Right atrium auricular region (tissue), 2 donors: ENCODE results near the gene KRT72. TPM values are rescaled to one million over a fixed set of nuclear protein-coding genes. Genes with fewer than 3 reads are reported as not detected.

ENCODE experiments used
- DNase-seq: peaks from one replicate; pipeline ENCODE4 v3.0.0-alpha.2; 2019; ENCODE audit warnings: low spot score
- H3K27ac ChIP-seq, 2 donors: fragments of 200-600 bp; sonication (generic); 1 replicate in 1 of 2; 2 replicates in 1 of 2; pipeline ENCODE4 v1.5.1; 2016 to 2019
- H3K27me3 ChIP-seq, 2 donors: fragments of 200-600 bp; sonication (generic); one replicate each; pipeline versions ENCODE4 v1.5.1 to v1.6.0; 2017 to 2019
- H3K36me3 ChIP-seq: fragments of 200-600 bp; sonication (generic); one replicate; pipeline ENCODE4 v1.5.1; 2016
- H3K4me1 ChIP-seq, 2 donors: fragments of 200-600 bp; sonication (generic); one replicate each; pipeline versions ENCODE4 v1.5.1 to v1.6.0; 2017 to 2019
- H3K4me3 ChIP-seq, 2 donors: fragments of 200-600 bp; sonication (generic); 1 replicate in 1 of 2; 2 replicates in 1 of 2; pipeline ENCODE4 v1.5.1; 2017 to 2019; ENCODE audit warnings: mild to moderate bottlenecking in 1 of 2, moderate library complexity in 1 of 2
- H3K9me3 ChIP-seq, 2 donors: fragments of 200-600 bp; sonication (generic); one replicate each; pipeline ENCODE4 v1.5.1; 2019
- total RNA-seq, 2 donors: library from RNA; depleted of rRNA; stranded (reverse); fragments of >200 nt; gene quantifications; one replicate each; pipeline ENCODE4 v1.1.0, GENCODE V29; 2016
- TF ChIP-seq, protein P1 (sequence below), 2 donors: fragments of 200-600 bp; sonication (generic); IDR thresholded peaks; one replicate each; pipeline ENCODE4 v1.5.1; 2019; ENCODE audit warnings: antibody characterized with exemption in 2 of 2

KRT72 gene
- total RNA-seq, 2 donors from 2014 or later: not detected

DNA sequence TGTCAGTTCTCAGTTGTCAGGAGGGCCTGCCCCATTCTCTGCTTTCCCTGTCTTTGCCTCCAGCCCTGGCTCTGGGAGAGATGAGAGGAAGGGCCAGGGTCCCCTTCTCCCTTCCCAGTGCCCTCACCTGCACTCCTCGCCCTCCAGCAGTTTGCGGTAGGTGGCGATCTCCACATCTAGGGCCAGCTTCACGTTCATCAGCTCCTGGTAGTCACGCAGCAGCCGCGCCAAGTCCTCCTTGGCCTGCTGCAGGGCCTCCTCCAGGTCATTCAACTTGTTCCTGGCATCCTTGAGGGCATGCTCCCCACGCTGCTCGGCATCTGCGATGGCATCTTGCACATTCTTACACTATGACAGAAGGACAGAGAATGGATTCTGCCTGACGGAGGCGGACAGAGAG is 45.4 kb upstream of the KRT72 start:
- H3K9me3 ChIP-seq: no peaks in the 10 kb centered on the region
- DNase-seq: peak; percentile 16
- H3K36me3 ChIP-seq: no peaks in the 10 kb centered on the region
- no peak overlapping the region for H3K4me3 ChIP-seq
- H3K27me3 ChIP-seq: no peaks in the 10 kb centered on the region
- no peak overlapping the region for H3K27ac ChIP-seq
- TF ChIP-seq, protein P1, sequence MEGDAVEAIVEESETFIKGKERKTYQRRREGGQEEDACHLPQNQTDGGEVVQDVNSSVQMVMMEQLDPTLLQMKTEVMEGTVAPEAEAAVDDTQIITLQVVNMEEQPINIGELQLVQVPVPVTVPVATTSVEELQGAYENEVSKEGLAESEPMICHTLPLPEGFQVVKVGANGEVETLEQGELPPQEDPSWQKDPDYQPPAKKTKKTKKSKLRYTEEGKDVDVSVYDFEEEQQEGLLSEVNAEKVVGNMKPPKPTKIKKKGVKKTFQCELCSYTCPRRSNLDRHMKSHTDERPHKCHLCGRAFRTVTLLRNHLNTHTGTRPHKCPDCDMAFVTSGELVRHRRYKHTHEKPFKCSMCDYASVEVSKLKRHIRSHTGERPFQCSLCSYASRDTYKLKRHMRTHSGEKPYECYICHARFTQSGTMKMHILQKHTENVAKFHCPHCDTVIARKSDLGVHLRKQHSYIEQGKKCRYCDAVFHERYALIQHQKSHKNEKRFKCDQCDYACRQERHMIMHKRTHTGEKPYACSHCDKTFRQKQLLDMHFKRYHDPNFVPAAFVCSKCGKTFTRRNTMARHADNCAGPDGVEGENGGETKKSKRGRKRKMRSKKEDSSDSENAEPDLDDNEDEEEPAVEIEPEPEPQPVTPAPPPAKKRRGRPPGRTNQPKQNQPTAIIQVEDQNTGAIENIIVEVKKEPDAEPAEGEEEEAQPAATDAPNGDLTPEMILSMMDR (IDR thresholded peaks at IDR 0.05): no peak
- H3K4me1 ChIP-seq: no peaks in the 10 kb centered on the region

DNA sequence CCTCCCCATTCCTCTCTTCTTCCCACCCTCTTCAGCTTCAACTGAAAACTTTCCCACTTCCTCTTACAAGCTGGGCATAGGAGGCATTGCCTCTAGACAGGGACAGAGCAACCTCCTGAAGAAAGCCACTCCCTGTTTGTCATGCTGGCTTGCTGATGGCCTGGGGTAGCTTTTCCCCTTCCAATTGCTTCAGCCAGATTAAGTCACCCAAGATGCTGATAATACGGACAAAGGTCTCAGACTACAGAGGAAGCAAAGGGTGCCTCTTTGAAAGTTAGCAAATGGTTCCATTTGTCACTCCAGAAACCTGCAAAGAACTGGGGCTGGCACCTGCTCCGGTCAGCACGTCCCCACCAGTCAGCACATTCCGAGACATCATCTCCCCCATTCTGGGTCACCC is 44.7 kb upstream of the KRT72 start:
- Histone ChIP-seq H3K4me3 (no peak overlapping the region), H3K27ac (no peak overlapping the region), H3K36me3 (no peaks in the 10 kb centered on the region), H3K9me3 (no peaks in the 10 kb centered on the region), H3K4me1 (no peaks in the 10 kb centered on the region), H3K27me3 (no peaks in the 10 kb centered on the region)
- DNase-seq: peak; percentile 28
- TF ChIP-seq, protein P1 (IDR thresholded peaks at IDR 0.05): no peak

DNA sequence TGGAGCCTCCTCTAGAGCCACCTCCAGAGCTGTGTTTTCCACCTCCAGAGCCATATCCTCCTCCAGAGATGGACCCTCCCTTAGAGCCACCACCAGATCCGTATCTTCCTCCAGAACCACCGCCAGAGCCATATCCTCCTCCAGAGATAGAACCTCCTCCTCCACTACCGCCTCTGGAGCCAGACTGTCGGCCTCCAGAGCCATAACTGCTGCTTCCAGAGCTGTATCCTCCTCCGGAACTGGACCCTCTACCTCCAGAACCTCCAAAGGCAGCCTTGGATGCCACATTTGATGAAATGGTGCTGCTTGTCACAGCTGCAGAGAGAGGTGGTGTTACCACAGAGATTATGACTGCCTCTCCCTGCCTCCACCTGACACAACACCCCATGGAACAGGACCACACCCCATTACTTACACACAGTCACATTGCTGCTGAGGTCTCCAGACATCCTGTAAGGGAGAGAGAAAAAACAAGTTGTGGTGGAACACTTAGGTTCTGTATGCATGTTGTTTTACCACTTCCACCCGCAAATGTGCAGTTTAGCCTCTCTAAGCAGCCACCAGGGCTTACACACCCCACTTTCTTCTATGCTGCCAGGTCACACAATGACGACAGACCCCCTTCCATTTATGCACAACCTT is 44.0 kb upstream of the KRT72 start:
- no peak for DNase-seq
- H3K36me3 ChIP-seq: no peaks in the 10 kb centered on the region
- TF ChIP-seq, protein P1 (IDR thresholded peaks at IDR 0.05): no peak
- H3K27ac ChIP-seq: no peak overlapping the region
- H3K4me3 ChIP-seq: no peak overlapping the region
- no peaks in the 10 kb centered on the region for H3K9me3 ChIP-seq
- H3K27me3 ChIP-seq: no peaks in the 10 kb centered on the region
- no peaks in the 10 kb centered on the region for H3K4me1 ChIP-seq

DNA sequence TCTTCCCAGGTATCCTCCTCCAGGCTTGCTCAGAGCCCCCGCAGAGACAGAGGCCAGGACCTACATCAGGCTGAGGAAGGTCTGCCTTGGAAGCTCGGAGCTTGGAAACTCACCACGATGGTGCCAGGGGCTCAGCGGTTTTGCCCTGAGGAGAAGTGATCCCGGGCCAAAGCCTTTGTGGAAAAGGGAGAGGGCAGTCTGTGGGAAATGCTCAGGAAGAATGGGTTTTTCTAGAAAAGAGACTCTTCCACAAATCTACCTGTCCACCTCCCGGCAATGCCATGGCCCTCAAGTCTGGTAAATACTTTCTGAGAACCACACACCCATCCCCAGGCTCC is 42.8 kb upstream of the KRT72 start:
- Histone ChIP-seq H3K27ac (no peak overlapping the region), H3K4me3 (no peak overlapping the region), H3K4me1 (no peaks in the 10 kb centered on the region), H3K36me3 (no peaks in the 10 kb centered on the region), H3K27me3 (no peaks in the 10 kb centered on the region), H3K9me3 (no peaks in the 10 kb centered on the region)
- peak; percentile 38 for DNase-seq
- TF ChIP-seq, protein P1 (IDR thresholded peaks at IDR 0.05): no peak

DNA sequence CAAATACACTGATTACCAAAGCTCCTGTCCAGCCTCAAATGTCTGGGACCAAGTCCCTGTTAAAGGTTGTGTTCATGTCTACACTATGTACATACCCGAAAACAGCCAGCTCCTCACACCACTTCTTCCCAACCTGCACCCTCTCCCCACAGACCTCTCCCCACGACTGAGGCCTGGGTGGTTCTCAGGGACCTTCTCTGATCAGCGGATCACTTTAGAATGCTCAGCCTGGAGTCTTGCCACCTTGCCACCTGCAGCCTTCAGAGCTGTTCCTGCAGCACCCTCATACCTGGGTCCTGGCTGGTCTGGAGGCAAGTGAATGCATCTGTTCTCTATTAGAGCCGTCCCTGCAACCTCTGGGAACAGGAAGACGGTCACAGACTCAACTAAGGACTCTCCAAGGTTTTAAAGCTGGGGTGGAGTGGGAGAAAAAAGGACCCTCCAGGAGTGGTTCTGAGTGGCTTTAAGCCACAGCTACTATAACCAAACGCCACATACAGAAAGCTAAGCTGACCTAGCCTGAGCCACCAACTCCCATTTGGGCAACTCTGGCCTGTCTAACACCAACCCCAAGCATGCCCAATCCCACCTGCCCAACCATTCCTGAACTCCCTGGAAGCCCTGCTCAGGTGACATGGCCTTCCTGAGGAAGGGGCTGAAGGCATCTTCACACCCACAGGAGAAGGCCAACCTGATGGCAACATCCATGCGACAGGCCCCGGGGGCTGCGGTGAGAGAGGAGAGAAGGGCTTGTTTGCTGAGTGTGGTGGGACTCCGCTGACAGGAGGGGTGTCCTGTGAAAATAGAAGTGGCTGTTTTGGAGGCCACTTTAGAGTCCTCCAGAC is 42.2 kb upstream of the KRT72 start:
- no peaks in the 10 kb centered on the region for H3K27me3 ChIP-seq
- no peaks in the 10 kb centered on the region for H3K4me1 ChIP-seq
- peak; percentile 40 for DNase-seq
- no peaks in the 10 kb centered on the region for H3K36me3 ChIP-seq
- no peak overlapping the region for H3K4me3 ChIP-seq
- no peaks in the 10 kb centered on the region for H3K9me3 ChIP-seq
- TF ChIP-seq, protein P1 (IDR thresholded peaks at IDR 0.05): no peak
- H3K27ac ChIP-seq: no peak overlapping the region
